ENCODE measurements around the gene CDYL2. TPM values are rescaled to one million over a fixed set of nuclear protein-coding genes. Genes with fewer than 3 reads are reported as not detected.

The CDYL2 gene
- total RNA-seq, 2 experiments from 2014 or later = 7.4 to 9.7 TPM

GRCh38 chr16:80718480-80719220 is 85.7 kb downstream of the CDYL2 start:
- peaks cover 3% of the 10 kb centered on the region for H3K9me3 Mint-ChIP-seq
- no peaks in the 10 kb centered on the region for H3K27me3 Mint-ChIP-seq
- H3K4me1 Mint-ChIP-seq = peaks cover 3% of the 10 kb centered on the region
- no peak for DNase-seq
- no peak overlapping the region for H3K27ac Mint-ChIP-seq
- no peak overlapping the region for H3K4me3 Mint-ChIP-seq
- peaks cover 1% of the 10 kb centered on the region for H3K36me3 Mint-ChIP-seq

GRCh38 chr16:80717611-80718010 is 86.8 kb downstream of the CDYL2 start:
- Mint-ChIP-seq H3K9me3 (peaks cover 1% of the 10 kb centered on the region), H3K27me3 (no peaks in the 10 kb centered on the region), H3K27ac (no peak overlapping the region), H3K4me1 (peaks cover 3% of the 10 kb centered on the region), H3K4me3 (no peak overlapping the region), H3K36me3 (no peaks in the 10 kb centered on the region)
- no peak for DNase-seq

GRCh38 chr16:80716564-80717139 is 87.7 kb downstream of the CDYL2 start:
- H3K27me3 Mint-ChIP-seq = no peaks in the 10 kb centered on the region
- no peak overlapping the region for H3K27ac Mint-ChIP-seq
- no peak overlapping the region for H3K4me3 Mint-ChIP-seq
- peaks cover 2% of the 10 kb centered on the region for H3K4me1 Mint-ChIP-seq
- H3K36me3 Mint-ChIP-seq = no peaks in the 10 kb centered on the region
- no peaks in the 10 kb centered on the region for H3K9me3 Mint-ChIP-seq
- no peak for DNase-seq

- Mint-ChIP-seq H3K27ac (no peak overlapping the region), H3K27me3 (no peaks in the 10 kb centered on the region), H3K36me3 (peaks cover 2% of the 10 kb centered on the region), H3K4me3 (no peak overlapping the region), H3K4me1 (peaks cover 2% of the 10 kb centered on the region), H3K9me3 (no peaks in the 10 kb centered on the region)
- DNase-seq = no peak
Measured at GRCh38 chr16:80711406-80711805, 93.0 kb downstream of the CDYL2 start.

- no peaks in the 10 kb centered on the region for H3K27me3 Mint-ChIP-seq
- no peaks in the 10 kb centered on the region for H3K9me3 Mint-ChIP-seq
- no peak overlapping the region for H3K27ac Mint-ChIP-seq
- peaks cover 2% of the 10 kb centered on the region for H3K36me3 Mint-ChIP-seq
- no peak overlapping the region for H3K4me3 Mint-ChIP-seq
- peaks cover 2% of the 10 kb centered on the region for H3K4me1 Mint-ChIP-seq
- DNase-seq = no peak
Measured at GRCh38 chr16:80710918-80711317, 93.5 kb downstream of the CDYL2 start.

- no peaks in the 10 kb centered on the region for H3K27me3 Mint-ChIP-seq
- no peaks in the 10 kb centered on the region for H3K9me3 Mint-ChIP-seq
- H3K36me3 Mint-ChIP-seq = peaks cover 2% of the 10 kb centered on the region
- H3K27ac Mint-ChIP-seq = no peak overlapping the region
- H3K4me3 Mint-ChIP-seq = no peak overlapping the region
- DNase-seq = no peak
- peaks cover 2% of the 10 kb centered on the region for H3K4me1 Mint-ChIP-seq
Measured at GRCh38 chr16:80708823-80709222, 95.6 kb downstream of the CDYL2 start.

GRCh38 chr16:80707686-80708085 is 96.7 kb downstream of the CDYL2 start:
- peaks cover 2% of the 10 kb centered on the region for H3K4me1 Mint-ChIP-seq
- H3K27ac Mint-ChIP-seq = no peak overlapping the region
- no peak overlapping the region for H3K4me3 Mint-ChIP-seq
- peaks cover 2% of the 10 kb centered on the region for H3K36me3 Mint-ChIP-seq
- DNase-seq = no peak
- no peaks in the 10 kb centered on the region for H3K27me3 Mint-ChIP-seq
- no peaks in the 10 kb centered on the region for H3K9me3 Mint-ChIP-seq

GRCh38 chr16:80705596-80705995 is 98.8 kb downstream of the CDYL2 start:
- Mint-ChIP-seq H3K36me3 (peaks cover 2% of the 10 kb centered on the region), H3K9me3 (no peaks in the 10 kb centered on the region), H3K4me3 (no peak overlapping the region), H3K4me1 (peaks cover 2% of the 10 kb centered on the region), H3K27me3 (no peaks in the 10 kb centered on the region), H3K27ac (no peak overlapping the region)
- DNase-seq = no peak

GRCh38 chr16:80704751-80705505 is 99.5 kb downstream of the CDYL2 start:
- no peaks in the 10 kb centered on the region for H3K27me3 Mint-ChIP-seq
- H3K27ac Mint-ChIP-seq = no peak overlapping the region
- H3K4me3 Mint-ChIP-seq = no peak overlapping the region
- no peaks in the 10 kb centered on the region for H3K9me3 Mint-ChIP-seq
- peaks cover 2% of the 10 kb centered on the region for H3K36me3 Mint-ChIP-seq
- no peak for DNase-seq
- H3K4me1 Mint-ChIP-seq = peaks cover 2% of the 10 kb centered on the region

GRCh38 chr16:80703131-80704071 is 101.0 kb downstream of the CDYL2 start:
- peaks cover 2% of the 10 kb centered on the region for H3K36me3 Mint-ChIP-seq
- peaks cover 1% of the 10 kb centered on the region for H3K9me3 Mint-ChIP-seq
- no peaks in the 10 kb centered on the region for H3K27me3 Mint-ChIP-seq
- no peak overlapping the region for H3K4me3 Mint-ChIP-seq
- H3K4me1 Mint-ChIP-seq = peaks cover 2% of the 10 kb centered on the region
- no peak for DNase-seq
- H3K27ac Mint-ChIP-seq = no peak overlapping the region

- Mint-ChIP-seq H3K4me3 (no peak overlapping the region), H3K36me3 (no peaks in the 10 kb centered on the region), H3K4me1 (peaks cover 2% of the 10 kb centered on the region), H3K27me3 (no peaks in the 10 kb centered on the region), H3K27ac (no peak overlapping the region), H3K9me3 (peaks cover 1% of the 10 kb centered on the region)
- DNase-seq = no peak
Measured at GRCh38 chr16:80702696-80703095, 101.7 kb downstream of the CDYL2 start.

GRCh38 chr16:80700558-80700957 is 103.8 kb downstream of the CDYL2 start:
- Mint-ChIP-seq H3K36me3 (peaks cover 2% of the 10 kb centered on the region), H3K4me1 (no peaks in the 10 kb centered on the region), H3K9me3 (peaks cover 6% of the 10 kb centered on the region), H3K4me3 (no peak overlapping the region), H3K27ac (no peak overlapping the region), H3K27me3 (no peaks in the 10 kb centered on the region)
- no peak for DNase-seq

- DNase-seq = no peak
- Mint-ChIP-seq H3K27me3 (peaks cover 4% of the 10 kb centered on the region), H3K4me3 (no peak overlapping the region), H3K36me3 (peaks cover 8% of the 10 kb centered on the region), H3K4me1 (peaks cover 28% of the 10 kb centered on the region), H3K27ac (no peak overlapping the region), H3K9me3 (peaks cover 7% of the 10 kb centered on the region)
Measured at GRCh38 chr16:80695020-80695419, 109.4 kb downstream of the CDYL2 start.

GRCh38 chr16:80693553-80693952 is 110.8 kb downstream of the CDYL2 start:
- Mint-ChIP-seq H3K4me1 (peaks cover 28% of the 10 kb centered on the region), H3K27ac (no peak overlapping the region), H3K36me3 (peaks cover 8% of the 10 kb centered on the region), H3K27me3 (peaks cover 4% of the 10 kb centered on the region), H3K4me3 (no peak overlapping the region), H3K9me3 (peaks cover 6% of the 10 kb centered on the region)
- DNase-seq = peak; percentile 21

GRCh38 chr16:80692270-80692669 is 112.1 kb downstream of the CDYL2 start:
- Mint-ChIP-seq H3K27ac (no peak overlapping the region), H3K9me3 (peaks cover 5% of the 10 kb centered on the region), H3K27me3 (peaks cover 4% of the 10 kb centered on the region), H3K4me1 (peaks cover 28% of the 10 kb centered on the region), H3K4me3 (no peak overlapping the region), H3K36me3 (peaks cover 7% of the 10 kb centered on the region)
- DNase-seq = no peak

All from activated naive CD8-positive, alpha-beta T cell treated with anti-CD3 and anti-CD28 coated beads for 36 hours (primary cell).